NOMO-1 treated with dmso at 0.1 percent for 144 hours (cell line): ENCODE results near the gene RALGPS1.
"Not testable (repeated sequence)": the region's sequence is repeated elsewhere in the genome, so short reads cannot be mapped to it uniquely, and the experiment has no call there.

Experiments
- DNase-seq: peaks from one replicate; lab custom pipeline; 2025; ENCODE audit not compliant: unreplicated experiment; lab: John Stamatoyannopoulos, UW

Gene RALGPS1

DNA sequence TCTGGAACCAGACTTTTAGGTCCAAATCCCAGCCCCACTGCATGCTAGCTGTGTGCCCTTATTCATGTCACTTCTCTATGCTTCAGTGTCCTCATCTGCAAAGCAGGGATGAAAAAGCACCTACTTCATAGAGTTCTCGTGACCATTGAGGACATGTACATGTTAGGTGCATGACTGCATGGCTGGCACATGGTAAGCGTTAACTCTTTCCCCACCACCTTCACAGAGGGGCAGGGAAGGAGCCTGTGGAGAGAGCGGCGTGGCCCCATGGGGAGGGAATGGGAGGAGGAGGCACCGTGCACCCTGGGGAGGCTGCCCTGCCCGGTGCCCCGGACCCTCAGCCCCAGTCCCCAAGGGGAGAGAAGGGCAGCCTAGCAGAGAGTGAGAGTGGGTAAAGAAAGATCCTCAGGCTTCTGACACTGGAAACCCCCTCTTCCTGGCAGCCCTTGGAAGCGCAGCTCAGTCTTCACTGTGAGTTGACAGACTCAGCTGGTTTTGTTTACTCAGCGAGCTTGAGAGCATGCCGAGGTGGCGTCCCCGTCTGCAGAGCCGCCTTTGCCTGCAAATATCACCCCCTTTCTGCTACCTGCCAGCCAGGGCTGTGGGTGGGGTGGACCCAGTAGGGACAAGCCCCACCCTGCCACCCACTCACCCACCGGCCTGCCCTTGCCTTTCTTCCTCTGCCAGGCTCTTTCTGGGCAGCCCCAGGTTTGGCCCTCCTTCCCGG, 218.5 kb downstream of the RALGPS1 start:
- DNase-seq: no peak

DNA sequence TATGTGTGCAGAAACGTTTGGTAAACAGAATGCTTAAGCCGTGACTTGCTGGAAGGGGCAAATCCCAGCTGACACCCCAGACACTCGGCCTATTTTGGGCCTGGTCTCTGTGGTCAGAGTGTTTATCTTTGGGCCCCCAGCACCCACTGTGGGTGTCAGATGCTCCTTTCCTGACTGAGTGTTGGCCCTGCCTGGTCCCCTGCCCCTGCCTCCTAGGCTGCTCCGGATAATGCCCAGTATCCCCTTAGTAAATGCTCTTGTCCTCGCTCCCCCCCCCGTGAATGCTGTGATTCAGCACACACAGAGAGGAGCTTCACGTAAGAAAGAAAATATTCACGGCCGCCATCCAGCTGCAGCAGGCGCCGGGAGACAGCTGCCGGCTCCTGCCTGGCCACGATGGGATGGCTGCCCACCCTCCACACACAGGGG, 219.2 kb downstream of the RALGPS1 start:
- no peak for DNase-seq

DNA sequence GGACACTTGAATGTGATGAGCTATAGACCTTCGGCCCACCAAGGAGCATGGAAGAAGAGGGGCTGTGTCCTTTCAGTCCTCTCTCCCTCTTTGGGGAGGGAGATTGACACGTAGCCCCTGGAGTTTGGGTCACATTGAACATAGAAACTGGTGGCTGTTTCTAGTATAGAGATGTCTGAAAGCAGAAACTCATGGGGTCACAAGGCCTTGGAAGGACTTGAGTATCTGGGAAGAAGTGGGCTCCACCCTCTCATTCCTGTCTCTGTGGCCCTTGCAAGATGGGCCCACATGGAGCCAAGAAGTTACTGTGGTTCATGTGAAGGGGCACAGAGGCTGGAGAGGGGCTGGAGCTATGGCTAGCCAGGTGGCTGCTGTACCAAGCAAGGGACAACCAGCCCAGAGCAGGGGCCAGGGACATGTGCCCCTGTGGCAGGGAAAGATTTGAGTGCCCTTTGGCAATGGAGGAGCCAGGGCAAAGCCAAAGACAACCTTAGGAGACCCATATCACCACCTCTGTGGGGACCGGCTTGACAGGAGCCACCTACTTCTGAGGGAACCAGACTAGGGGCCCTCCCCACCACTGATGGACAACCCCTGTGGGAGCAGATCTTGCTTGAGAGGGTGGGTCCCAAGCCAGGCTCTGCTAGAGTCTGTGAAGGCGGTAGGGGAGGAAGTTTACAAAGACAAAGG, 220.6 kb downstream of the RALGPS1 start:
- no peak for DNase-seq

- DNase-seq: no peak
These were observed 221.7 kb downstream of the RALGPS1 start for GRCh38 chr9:127136081-127136879.

GRCh38 chr9:127136880-127137639, 222.5 kb downstream of the RALGPS1 start:
- DNase-seq: no peak

DNA sequence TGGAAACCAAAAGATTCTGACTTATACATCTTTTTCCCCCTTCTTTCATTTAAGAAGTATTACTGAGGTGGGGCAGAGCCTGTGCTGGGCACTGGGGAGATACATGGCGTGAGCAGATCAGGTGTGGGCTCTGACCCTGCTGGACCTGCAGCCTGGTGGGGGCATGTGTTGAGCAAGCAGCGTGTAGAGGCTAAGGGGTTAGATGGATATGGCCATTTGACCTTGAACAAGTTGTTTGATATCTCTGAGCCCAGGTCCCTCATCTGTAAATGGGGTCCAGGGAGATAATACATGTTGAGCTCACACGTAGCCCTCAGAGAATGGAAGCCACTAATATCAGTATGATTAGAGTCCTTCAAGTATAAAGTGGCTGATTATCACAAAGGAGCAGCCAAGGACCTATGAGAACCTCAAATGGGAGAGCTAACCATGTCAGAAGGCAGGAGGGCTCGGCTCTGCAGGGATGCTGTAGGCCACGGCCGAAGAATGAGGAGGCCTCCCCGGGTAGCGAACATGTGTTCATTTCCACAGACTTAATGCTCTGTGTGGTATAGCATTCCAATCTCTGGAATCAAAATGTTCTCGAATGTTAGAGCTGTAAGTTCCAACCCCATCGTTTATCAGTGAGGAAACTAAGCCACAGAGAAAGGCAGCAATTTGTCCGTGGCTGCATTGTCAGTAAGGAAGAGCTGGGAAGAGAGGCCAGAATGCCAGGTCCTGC, 223.2 kb downstream of the RALGPS1 start:
- DNase-seq: no peak

DNA sequence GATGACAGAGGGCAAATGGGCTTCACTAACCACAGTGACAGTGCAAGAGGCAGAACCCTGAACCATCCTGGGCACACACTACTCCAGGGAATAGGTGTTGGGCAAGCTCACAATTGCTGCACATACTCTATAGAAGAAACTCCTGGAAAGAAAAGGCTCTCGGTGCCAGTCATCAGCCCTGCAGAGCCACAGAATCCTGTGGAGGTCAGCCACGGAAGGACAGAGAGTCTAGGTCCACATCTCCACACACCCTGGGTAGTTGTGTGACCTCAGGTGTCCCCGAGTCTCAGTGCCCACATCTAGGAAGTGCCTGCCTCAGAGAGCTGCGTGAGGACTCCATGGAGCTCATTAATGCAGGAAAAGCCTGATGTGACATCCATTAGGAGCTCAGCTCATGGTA, 223.9 kb downstream of the RALGPS1 start:
- DNase-seq: no peak

DNA sequence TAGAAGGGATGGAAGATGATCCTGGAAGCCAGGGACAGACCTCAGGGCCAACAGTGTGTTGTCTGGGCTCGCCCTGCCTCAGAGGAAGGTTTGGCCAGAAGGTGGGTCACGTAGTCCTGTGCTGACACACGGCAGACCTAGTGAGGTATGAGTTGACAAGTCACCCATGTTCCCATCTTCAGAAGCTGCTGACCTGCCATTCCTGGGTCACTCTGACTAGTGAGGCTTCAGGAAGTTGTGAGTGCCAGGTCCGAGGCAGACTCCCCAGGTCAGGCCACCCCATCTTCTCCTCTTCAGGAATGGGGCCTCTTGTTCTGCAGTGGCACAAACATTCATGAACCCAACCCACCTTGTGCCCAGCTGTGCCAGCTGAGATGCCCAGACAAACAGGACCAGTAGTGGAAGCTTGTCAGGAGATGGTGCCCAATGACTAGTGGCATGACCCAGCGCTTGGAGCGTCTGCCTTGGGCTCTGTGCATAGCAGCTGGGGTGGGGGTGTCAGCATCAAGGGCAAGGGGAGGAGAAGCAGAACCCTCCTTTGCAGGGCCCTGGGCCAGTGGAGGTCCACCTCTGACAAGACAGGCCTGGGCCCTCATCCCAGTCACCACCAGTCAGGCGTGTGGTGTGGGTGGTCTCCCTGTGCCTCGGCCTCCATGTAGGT, 224.6 kb downstream of the RALGPS1 start:
- no peak for DNase-seq

DNA sequence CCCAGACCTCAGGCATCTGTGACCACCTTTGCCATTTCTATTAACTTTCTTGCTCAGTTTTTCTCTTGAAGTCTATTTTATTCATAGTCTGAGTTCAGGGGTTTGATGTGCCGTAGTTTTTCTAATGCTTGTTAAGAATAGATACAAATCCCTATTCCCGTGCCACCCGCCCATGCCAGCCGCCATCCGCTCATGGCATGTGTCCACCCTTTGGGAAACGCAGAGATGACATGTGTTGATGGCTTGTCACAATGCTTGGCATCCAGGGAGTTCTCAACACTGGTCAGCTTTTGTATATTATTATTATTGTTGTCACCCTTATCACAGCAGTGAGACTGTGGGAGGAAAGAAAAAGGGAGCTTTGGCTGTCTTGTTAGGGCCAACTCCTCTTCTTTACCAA, 225.2 kb downstream of the RALGPS1 start:
- no peak for DNase-seq

DNA sequence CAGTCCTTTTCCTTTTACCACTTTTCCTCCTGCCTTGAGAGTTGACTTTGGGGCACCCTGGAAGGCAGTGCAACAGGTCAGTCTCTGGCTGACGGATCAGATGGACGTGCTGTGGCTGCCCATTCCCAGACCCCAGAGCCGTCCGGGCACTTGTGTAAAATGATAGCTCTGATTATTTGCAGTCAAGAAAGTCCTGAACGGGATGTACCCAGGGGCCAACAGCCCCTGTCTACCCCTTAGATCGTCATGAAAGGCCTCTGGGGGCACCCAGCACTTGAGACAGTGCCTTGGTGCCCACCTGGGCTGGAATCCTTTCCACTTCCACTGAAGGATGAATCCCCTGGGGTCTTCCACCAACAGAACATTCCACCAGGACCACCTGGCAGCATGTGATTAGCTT, 225.6 kb downstream of the RALGPS1 start:
- no peak for DNase-seq

- DNase-seq: no peak
These were observed 226.5 kb downstream of the RALGPS1 start for GRCh38 chr9:127140842-127141675.

DNA sequence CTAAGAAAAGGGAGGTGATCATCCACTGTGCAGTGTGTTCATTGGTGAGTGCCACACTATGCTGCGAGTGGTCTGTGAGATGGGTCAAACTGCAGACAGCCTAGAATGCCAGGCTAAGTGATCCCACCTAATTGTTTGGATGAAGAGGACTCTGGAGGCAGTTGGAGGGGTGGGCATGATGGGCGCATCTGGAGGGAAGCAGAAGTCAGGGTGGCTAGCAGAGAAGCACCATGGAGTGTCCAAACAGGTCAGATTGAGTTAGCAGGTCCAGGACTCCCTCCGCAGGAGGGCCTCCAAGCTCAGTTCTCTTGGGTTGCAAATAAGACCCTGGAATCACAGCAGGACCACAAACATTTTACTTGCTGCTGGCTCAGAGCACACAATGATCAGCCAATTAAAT, 227.7 kb downstream of the RALGPS1 start:
- no peak for DNase-seq

GRCh38 chr9:127142931-127143464, 228.4 kb downstream of the RALGPS1 start:
- DNase-seq: no peak

DNA sequence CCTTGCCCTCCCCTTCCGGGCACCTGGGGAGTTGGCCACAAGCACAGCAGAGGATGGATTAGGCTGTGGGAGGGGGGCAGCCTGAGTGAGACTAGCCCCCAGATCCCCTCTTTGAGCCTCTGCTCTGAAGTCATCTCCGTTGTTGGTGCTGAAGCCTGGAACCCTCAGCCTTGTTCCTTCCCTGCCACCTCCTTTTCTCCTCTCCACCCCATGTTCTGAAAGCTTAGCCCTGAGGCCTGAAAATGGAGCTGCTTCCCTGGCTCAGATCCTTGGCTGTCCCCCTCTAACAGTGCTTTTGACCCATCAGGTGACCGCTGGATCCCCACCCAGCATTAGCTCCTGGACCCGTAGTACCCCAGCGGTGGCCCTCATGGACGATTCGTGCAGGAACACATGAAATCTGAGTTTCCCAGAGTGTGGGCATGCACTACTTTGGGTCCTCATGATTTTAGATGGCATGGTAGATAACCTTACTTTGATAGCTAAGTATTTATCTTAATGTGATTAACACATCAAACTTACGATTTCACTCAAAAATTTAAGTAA, 229.4 kb downstream of the RALGPS1 start:
- DNase-seq: no peak

GRCh38 chr9:127144670-127145445, 230.3 kb downstream of the RALGPS1 start:
- DNase-seq: no peak

- DNase-seq: not testable (repeated sequence)
These were observed 232.3 kb downstream of the RALGPS1 start for GRCh38 chr9:127146841-127147240.

DNA sequence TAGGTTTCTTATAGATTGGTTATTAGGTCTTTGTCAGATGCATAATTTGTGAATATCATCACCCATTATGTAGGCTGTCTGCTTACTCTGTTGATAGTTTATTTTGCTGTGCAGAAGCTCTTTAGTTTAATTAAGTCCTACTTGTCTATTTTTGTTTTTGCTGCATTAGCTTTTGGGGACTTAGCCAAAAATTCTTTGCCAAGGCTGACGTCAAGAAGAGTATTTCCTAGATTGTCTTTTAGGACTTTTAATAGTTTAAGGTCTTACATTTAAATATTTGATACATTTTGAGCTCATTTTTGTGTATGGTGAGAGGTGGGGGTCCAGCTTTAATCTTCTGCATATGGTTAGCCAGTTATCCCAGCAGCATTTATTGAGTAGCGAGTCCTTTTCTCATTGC, 232.7 kb downstream of the RALGPS1 start:
- no peak for DNase-seq

GRCh38 chr9:127148014-127148413, 233.4 kb downstream of the RALGPS1 start:
- DNase-seq: no peak
